ENCODE data around the gene CDCA5.

DNA sequence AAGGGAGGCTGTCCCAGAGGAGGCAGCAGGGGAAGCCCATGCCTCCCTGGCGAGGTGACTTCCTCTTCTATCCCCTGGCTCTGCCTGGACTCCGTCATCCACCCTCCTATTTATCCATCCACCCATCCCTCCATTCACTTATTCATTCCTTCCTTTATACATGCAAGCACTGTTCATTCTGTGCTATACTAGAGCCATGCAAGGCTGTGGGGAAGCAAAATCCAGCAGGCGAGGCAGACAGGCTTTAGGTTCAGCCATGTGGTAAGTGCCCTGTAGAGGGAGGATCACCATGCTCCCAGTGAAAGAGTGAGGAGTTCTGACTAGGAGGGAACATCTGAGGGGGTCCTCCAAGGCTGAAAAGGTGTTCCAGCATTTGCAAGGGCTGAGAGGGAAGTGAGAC is 24.3 kb downstream of the CDCA5 start:
- TF ChIP-seq, protein P1, sequence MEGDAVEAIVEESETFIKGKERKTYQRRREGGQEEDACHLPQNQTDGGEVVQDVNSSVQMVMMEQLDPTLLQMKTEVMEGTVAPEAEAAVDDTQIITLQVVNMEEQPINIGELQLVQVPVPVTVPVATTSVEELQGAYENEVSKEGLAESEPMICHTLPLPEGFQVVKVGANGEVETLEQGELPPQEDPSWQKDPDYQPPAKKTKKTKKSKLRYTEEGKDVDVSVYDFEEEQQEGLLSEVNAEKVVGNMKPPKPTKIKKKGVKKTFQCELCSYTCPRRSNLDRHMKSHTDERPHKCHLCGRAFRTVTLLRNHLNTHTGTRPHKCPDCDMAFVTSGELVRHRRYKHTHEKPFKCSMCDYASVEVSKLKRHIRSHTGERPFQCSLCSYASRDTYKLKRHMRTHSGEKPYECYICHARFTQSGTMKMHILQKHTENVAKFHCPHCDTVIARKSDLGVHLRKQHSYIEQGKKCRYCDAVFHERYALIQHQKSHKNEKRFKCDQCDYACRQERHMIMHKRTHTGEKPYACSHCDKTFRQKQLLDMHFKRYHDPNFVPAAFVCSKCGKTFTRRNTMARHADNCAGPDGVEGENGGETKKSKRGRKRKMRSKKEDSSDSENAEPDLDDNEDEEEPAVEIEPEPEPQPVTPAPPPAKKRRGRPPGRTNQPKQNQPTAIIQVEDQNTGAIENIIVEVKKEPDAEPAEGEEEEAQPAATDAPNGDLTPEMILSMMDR (IDR thresholded peaks at IDR 0.05; ENCODE audit: low read length) = no peak
- TF ChIP-seq EZH2 (IDR thresholded peaks at IDR 0.05; ENCODE audit: borderline replicate concordance, low read length) = no peak

All from OCI-LY1 (cell line).